Measurements from ENCODE around the gene PRLH.

GRCh38 chr2:237571551-237571950 lies 5.2 kb downstream of the PRLH start:
- TF ChIP-seq CTCF (IDR thresholded peaks at IDR 0.05; ENCODE audit: low read depth, low read length), result no peak
- TF ChIP-seq POLR2A (IDR thresholded peaks at IDR 0.05; ENCODE audit: extremely low read depth, insufficient read length), result no peak

Data from NB4 (cell line).